Measurements from ENCODE around the gene MMP23B. TPM values are rescaled to one million over a fixed set of nuclear protein-coding genes. Genes with fewer than 3 reads are reported as not detected.

Gene MMP23B
- total RNA-seq, 1 donor from 2014 or later = 68.7 TPM

DNA sequence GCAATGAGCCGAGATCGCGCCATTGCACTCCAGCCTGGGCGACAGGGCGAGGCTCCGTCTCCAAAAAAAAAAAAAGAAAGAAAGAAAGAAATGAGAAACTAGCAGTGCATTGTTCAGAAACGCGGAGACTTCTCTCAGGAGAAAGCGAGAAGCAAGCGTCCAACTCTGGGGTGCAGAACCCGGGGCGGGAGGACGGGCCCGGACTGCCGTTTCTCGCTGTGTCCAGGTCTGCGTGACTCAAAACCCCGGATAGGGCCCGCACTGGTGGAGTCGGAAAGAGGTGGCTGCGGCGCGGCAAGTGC is 17.1 kb upstream of the MMP23B start:
- peaks cover 31% of the 10 kb centered on the region for H3K4me1 Mint-ChIP-seq (ENCODE audit: low read depth)
- peak overlapping the region; percentile 92 for H3K27ac Mint-ChIP-seq (ENCODE audit: unreplicated experiment)
- H3K27me3 Mint-ChIP-seq (ENCODE audit: low read depth) = no peaks in the 10 kb centered on the region
- peaks cover 4% of the 10 kb centered on the region for H3K36me3 Mint-ChIP-seq (ENCODE audit: low read depth)
- H3K4me3 Mint-ChIP-seq (ENCODE audit: unreplicated experiment) = peak overlapping the region; percentile 93
- no peaks in the 10 kb centered on the region for H3K9me3 Mint-ChIP-seq (ENCODE audit: low read depth)
- DNase-seq (ENCODE audit: low spot score) = no peak
- TF ChIP-seq, protein P1, sequence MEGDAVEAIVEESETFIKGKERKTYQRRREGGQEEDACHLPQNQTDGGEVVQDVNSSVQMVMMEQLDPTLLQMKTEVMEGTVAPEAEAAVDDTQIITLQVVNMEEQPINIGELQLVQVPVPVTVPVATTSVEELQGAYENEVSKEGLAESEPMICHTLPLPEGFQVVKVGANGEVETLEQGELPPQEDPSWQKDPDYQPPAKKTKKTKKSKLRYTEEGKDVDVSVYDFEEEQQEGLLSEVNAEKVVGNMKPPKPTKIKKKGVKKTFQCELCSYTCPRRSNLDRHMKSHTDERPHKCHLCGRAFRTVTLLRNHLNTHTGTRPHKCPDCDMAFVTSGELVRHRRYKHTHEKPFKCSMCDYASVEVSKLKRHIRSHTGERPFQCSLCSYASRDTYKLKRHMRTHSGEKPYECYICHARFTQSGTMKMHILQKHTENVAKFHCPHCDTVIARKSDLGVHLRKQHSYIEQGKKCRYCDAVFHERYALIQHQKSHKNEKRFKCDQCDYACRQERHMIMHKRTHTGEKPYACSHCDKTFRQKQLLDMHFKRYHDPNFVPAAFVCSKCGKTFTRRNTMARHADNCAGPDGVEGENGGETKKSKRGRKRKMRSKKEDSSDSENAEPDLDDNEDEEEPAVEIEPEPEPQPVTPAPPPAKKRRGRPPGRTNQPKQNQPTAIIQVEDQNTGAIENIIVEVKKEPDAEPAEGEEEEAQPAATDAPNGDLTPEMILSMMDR (IDR thresholded peaks at IDR 0.05) = no peak

DNA sequence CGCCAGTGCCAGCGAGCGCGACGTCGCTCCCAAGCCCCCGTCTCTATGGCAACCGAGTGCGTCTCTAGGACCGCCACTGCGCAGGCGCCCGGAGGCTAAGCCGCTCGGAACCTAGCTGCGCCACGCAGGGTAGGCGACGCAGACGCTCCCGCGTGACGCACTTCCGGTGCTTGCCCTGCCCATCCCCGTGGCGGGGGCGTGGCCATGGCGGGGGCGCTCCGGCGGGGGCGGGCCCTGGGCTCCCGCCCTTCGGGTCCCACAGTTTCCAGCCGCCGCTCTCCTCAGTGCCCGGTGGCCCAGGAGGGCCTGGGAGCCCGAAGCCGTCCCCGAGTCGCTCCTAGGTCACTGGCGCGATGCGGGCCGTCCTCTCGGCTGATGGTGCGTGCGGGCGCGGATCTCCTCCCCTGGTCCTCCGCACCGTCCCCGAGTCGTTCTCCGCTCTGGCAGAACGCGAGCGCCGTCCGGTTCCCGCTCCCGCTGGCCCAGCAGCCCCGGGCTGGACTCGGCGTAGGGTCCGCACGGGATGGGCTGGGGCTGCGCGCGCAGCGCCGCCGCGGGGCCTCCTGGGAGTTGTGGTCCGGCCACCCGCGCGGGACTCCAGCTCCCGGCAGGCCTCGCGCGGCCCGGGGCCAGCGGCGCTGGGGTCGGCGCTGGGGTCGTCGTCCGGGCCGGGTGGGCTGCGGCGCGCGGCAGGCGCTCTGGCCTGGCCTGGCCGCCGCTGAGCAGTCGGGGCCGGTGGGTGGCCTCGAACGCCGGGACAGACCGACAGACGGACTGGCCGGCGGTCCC is 16.5 kb upstream of the MMP23B start, which contains the start of gene MIB2:
Gene MIB2 (plus strand): TSS at position 245 of the 789 bp plus-strand sequence. CDS start 7,953 bp downstream, outside the sequence.
- peaks cover 4% of the 10 kb centered on the region for H3K36me3 Mint-ChIP-seq (ENCODE audit: low read depth)
- no peaks in the 10 kb centered on the region for H3K27me3 Mint-ChIP-seq (ENCODE audit: low read depth)
- H3K9me3 Mint-ChIP-seq (ENCODE audit: low read depth) = no peaks in the 10 kb centered on the region

DNA sequence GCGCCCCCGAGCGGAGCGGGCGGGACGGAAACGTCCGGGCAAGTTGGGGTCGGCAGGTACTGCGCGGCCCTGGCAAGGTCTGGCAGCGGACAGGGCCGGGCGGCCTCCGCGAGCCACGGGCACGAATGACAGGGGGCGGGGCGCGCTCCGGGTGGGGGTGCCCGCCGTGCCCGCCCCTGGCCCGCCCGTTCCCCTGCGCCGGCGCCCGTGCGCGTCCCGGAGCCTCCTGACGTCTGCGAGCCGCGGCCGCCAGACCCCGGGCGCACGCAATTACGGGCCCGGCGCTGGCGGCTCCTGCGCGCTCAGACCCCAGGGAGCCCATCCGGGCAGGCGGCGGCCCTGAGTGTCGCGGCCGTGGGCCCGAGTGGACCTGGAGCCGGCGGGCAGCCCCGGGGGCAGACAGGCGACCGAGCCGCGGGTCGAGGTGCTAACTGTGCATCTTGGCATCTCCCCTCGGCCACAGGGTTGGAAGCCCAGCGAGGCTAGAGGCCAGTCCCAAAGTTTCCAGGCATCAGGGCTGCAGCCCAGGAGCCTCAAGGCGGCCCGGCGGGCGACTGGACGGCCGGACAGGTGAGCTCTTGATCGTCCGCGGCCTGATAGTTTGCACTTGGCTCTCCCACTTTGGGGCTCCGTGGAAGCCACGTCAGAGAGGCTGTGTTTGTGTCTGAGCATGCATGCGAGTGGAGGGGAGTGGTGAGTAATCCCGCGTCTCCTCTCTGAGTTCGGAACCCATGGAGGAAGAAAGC is 15.8 kb upstream of the MMP23B start:
- peak overlapping the region; percentile 61 for H3K27ac Mint-ChIP-seq (ENCODE audit: unreplicated experiment)
- TF ChIP-seq, protein P1 (IDR thresholded peaks at IDR 0.05) = no peak
- H3K36me3 Mint-ChIP-seq (ENCODE audit: low read depth) = peaks cover 4% of the 10 kb centered on the region
- peak overlapping the region; percentile 82 for H3K4me3 Mint-ChIP-seq (ENCODE audit: unreplicated experiment)
- no peaks in the 10 kb centered on the region for H3K27me3 Mint-ChIP-seq (ENCODE audit: low read depth)
- no peaks in the 10 kb centered on the region for H3K9me3 Mint-ChIP-seq (ENCODE audit: low read depth)
- H3K4me1 Mint-ChIP-seq (ENCODE audit: low read depth) = peaks cover 31% of the 10 kb centered on the region
- DNase-seq (ENCODE audit: low spot score) = peak; percentile 82

More for the DNA sequence above, 16.5 kb upstream of the MMP23B start, which contains the start of gene MIB2:
- TF ChIP-seq, protein P1 (IDR thresholded peaks at IDR 0.05) = no peak
- Mint-ChIP-seq H3K4me1 (ENCODE audit: low read depth) (peaks cover 31% of the 10 kb centered on the region), H3K4me3 (ENCODE audit: unreplicated experiment) (peak within 1 kb of the TSS; percentile 93), H3K27ac (ENCODE audit: unreplicated experiment) (peak within 1 kb of the TSS; percentile 92)
- peak; percentile 99 for DNase-seq (ENCODE audit: low spot score)

DNA sequence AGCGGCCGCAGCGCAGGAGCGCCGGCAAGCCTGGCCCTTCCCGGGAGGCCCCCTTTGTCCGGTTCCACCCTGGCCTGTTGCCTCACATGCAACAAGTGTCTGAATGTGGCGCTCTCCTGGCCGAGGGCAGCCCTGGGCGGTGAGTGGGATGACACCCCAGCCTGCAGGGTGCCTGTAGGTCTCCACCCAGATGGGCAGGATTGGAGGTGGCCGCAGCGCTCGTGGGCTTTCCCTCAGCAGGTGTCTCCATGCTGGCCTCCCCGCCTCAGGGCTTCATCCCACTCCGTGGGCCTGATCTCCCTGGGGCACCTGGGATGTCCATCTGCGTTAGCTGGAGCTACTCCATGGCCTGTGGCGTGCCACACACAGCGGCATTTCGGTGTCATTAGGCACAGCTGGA is 15.1 kb upstream of the MMP23B start:
- peaks cover 31% of the 10 kb centered on the region for H3K4me1 Mint-ChIP-seq (ENCODE audit: low read depth)
- TF ChIP-seq, protein P1 (IDR thresholded peaks at IDR 0.05) = no peak
- H3K27me3 Mint-ChIP-seq (ENCODE audit: low read depth) = no peaks in the 10 kb centered on the region
- peak; percentile 85 for DNase-seq (ENCODE audit: low spot score)
- no peaks in the 10 kb centered on the region for H3K9me3 Mint-ChIP-seq (ENCODE audit: low read depth)
- peaks cover 4% of the 10 kb centered on the region for H3K36me3 Mint-ChIP-seq (ENCODE audit: low read depth)
- H3K27ac Mint-ChIP-seq (ENCODE audit: unreplicated experiment) = no peak overlapping the region
- H3K4me3 Mint-ChIP-seq (ENCODE audit: unreplicated experiment) = peak overlapping the region; percentile 82

DNA sequence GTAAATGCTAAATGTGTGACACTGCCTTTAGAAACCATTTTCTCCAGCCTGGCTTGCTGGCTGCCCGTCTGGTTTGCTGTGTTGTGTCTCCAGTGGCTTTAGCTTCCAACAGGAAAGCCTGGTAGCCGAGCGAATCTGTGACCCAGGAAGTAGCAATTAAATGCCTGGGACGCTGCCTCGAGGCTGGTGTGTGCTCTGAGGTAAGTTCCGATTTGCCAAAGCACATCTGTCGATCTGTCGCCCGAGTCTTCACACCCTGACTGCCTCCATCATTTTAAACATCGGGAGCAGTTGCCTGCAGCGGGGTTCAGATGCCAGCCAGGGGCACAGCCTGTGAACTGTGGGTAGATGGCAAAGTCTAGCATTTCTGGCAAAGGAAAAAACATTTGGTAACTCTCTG is 14.5 kb upstream of the MMP23B start:
- TF ChIP-seq, protein P1 (IDR thresholded peaks at IDR 0.05) = no peak
- no peak for DNase-seq (ENCODE audit: low spot score)
- Mint-ChIP-seq H3K4me1 (ENCODE audit: low read depth) (peaks cover 34% of the 10 kb centered on the region), H3K9me3 (ENCODE audit: low read depth) (no peaks in the 10 kb centered on the region), H3K27ac (ENCODE audit: unreplicated experiment) (peak overlapping the region; percentile 33), H3K4me3 (ENCODE audit: unreplicated experiment) (peak overlapping the region; percentile 82), H3K27me3 (ENCODE audit: low read depth) (no peaks in the 10 kb centered on the region), H3K36me3 (ENCODE audit: low read depth) (peaks cover 4% of the 10 kb centered on the region)
